HG03520 (cell line): ENCODE results near the gene JAGN1.
"Not testable (repeated sequence)": the region's sequence is repeated elsewhere in the genome, so short reads cannot be mapped to it uniquely, and the experiment has no call there.

Experiments
- ATAC-seq: cut with Tn5 transposase; IDR thresholded peaks from one replicate; pipeline ENCODE4 v1.9.1; 2021; ENCODE audit warnings: mild to moderate bottlenecking, moderate library complexity; ENCODE audit not compliant: unreplicated experiment

Gene JAGN1

GRCh38 chr3:9866639-9867038, 23.8 kb upstream of the JAGN1 start:
- ATAC-seq = no peak

- ATAC-seq = no peak
These were observed 23.3 kb upstream of the JAGN1 start for GRCh38 chr3:9867106-9867505.

DNA sequence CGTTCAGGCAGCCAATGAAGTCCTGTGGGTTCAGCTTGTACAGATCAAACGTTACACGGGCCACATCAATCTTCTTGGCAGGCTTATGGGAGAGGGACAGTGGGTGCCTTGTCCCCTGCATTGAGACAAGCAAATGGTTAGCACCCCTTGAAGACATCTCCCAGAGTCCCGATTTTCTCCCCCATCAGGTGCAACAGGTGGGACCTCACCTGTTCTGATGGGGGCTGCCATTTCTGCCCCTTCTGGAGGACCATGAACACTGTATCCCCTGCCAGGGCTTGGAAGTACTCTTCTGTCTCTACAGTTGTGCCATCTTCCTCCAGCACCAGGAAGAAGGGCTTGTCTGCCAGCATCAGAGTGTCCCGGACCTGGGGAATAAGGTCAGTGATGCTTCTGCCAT, 20.5 kb upstream of the JAGN1 start:
- ATAC-seq = no peak

- ATAC-seq = no peak
These were observed 19.4 kb upstream of the JAGN1 start for GRCh38 chr3:9870978-9871377.

GRCh38 chr3:9872067-9872466, 18.3 kb upstream of the JAGN1 start:
- not testable (repeated sequence) for ATAC-seq

DNA sequence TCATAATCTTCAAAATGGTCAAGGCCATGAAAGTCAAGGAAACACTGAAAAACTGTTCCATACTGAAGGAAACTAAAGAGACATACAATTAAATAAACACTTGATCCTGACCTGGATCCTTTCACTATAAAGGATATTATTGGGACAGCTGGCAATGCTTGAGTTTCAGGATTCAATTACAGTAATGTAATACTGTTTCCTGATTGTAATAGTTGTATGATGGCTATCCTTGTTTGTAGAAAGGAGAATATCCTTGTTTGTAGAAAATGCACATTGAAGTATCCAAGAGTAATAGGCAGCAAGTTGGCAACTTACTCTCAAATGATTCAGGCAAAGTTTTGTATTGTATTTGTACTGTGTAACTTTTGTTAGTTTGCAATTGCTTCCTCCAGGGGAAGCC, 15.0 kb upstream of the JAGN1 start:
- ATAC-seq = no peak

DNA sequence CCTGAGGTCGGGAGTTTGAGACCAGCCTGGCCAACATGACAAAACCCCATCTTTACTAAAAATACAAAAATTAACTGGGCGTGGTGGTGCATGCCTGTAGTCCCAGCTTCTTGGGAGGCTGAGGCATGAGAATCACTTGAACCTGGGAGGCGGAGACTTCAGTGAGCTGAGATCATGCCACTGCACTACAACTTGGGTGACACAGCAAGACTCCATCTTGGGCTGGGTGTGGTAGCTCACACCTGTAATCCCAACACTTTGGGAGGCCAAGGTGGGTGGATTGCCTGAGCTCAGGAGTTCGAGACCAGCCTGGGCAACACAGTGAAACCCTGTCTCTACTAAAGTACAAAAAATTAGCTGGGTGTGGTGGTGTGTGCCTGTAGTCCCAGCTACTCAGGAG, 14.2 kb upstream of the JAGN1 start:
- ATAC-seq = not testable (repeated sequence)

DNA sequence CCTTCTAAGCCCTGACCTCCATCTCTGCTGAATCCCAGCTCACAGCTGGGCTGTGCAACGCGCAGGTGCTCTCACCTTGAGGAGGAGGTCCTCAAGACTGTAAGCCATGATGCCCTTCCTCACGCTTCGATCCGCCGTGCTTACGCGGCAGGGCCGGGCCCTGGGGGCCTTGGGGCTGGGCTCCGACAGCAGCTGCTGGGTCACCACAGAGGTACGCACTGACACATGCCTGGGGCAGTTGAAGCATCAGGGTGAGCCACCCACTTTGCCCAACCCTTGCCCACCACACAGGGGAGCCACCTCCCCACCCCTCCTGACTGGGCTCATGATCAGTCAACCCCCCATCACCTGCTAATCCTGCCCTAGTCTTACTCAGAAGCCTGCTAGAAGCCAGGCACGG, 13.4 kb upstream of the JAGN1 start:
- no peak for ATAC-seq

GRCh38 chr3:9878700-9879099, 11.7 kb upstream of the JAGN1 start:
- no peak for ATAC-seq

GRCh38 chr3:9879830-9880549, 10.4 kb upstream of the JAGN1 start, which contains the start of gene CIDEC:
TSS of gene CIDEC (minus strand) at chr3:9880253. CDS start at chr3:9878486, 1,767 bp downstream.
- no peak for ATAC-seq

- ATAC-seq = no peak
These were observed 9.0 kb upstream of the JAGN1 start for GRCh38 chr3:9881441-9881840.

DNA sequence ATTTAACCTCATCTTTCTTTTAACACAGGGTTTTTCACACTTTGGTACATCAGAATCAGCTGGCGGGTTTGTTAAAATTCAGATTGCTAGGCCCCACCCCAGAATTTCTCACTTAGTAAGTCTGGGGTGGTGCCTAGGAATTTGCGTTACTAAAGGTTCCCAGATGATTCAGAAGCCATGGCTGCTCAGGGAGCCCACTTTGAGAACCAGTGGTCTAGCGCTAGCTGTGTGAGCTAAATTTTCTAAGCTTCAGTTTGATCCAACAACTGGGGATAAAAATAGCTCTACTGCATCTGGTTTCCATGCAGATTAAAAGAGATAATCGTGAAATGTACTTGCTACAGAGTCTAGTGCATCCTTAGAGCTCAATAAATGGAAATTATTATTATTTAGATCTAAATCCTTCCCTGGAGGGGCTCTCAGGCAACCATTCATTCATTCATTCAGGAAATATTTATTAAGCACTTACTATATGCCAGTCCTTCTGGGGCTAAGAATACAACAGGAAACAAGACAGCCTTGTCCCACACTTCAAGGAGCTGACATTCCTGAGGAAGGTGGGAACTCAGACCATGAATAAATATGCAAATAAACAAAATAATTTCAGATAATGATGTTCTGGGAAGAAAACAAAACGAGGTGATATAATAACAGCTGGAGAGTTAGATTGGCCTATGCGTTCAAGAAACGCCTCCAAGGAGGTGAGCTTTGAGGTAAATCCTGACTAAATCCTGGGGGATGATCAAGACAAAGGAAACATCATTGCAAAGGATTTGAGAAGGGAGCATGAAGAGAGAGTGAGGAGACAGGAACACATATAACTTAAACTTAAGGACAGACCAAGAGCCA, 6.5 kb upstream of the JAGN1 start:
- no peak for ATAC-seq

- ATAC-seq = no peak
These were observed 5.8 kb upstream of the JAGN1 start for GRCh38 chr3:9884555-9885165.

DNA sequence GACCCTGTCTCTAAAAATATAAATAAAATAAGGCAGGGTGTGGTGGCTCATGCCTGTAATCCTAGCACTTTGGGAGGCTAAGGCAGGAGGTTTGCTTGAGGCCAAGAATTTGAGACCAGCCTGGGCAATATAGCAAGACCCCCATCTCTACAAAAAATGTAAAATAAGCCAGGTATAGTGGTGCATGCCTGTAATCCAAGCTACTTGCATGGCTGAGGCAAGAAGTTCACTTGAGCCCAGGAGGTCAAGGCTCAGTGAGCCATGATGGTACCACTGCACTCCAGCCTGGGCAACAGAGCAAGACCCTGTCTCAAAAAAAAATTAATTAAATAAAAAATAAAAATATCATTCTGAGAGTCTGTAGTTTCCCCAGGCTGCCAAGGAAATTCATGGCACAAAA, 4.1 kb upstream of the JAGN1 start:
- ATAC-seq = no peak

- ATAC-seq = no peak
These were observed 2.9 kb upstream of the JAGN1 start for GRCh38 chr3:9887480-9887879.

DNA sequence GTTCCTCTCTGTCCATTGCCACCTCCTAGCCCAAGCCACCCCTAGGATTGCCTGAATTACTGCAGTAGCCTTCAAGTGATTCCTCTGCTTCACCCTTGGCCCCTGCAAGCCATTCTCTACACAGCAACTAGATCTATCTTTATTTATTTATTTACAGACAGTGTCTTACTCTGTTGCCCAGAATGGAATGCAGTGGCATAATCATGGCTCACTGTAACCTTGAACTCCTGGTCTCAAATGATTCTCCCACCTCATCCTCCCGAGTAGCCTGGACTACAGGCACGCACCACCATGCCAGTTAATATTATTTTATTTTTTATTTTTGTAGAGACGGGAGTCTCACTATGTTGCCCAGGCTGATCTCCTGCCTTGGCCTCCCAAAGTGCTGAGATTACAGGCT, 1.9 kb upstream of the JAGN1 start:
- ATAC-seq = no peak

GRCh38 chr3:9889405-9889804, 1.0 kb upstream of the JAGN1 start:
- ATAC-seq = no peak

DNA sequence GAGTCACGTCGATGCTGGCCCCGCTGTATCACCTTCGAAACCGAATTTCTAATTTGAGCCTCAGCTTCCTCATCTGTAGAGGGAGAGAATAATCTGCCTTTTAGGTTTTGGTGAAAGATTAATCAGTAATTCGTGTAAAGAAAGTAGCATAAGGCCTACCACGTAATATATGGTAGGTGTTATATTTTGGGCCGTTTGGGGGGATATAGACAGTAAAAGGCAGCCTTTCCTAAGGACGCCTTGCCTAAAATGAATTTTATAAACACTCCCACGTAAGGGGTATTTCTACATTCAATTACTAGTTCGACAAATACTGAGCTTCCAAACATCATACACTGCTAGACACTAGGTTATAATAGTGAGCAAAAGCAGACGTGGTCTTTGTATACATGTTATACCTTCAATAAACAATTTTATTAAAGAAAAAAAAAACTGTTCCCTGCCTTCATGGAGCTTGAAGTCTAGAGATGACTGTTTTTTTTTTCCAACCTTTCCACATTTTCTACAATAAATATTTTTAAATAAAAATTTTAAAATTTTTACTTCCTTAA, 737 bp downstream of the JAGN1 start:
- ATAC-seq = no peak

DNA sequence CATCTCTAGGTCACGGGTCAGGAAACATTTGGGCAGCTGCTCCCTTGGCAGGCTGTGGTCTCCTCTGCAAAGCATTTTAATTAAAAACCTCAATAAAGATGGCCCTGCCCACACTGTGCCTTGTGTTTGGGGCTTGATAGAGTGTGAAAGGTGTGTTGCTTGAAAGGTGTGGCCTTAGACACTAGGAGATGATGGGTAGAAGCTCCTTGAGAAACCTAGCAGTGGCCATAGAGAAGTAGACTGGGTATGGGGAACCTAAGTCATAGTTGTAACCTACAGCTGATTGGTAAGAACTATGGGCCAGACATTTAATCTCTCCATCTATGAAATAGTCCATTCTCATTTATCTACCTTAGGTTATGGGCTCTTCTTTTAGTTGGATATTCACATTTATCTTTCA, 3.3 kb downstream of the JAGN1 start:
- no peak for ATAC-seq

- ATAC-seq = not testable (repeated sequence)
These were observed 5.3 kb downstream of the JAGN1 start for GRCh38 chr3:9895715-9896114.

DNA sequence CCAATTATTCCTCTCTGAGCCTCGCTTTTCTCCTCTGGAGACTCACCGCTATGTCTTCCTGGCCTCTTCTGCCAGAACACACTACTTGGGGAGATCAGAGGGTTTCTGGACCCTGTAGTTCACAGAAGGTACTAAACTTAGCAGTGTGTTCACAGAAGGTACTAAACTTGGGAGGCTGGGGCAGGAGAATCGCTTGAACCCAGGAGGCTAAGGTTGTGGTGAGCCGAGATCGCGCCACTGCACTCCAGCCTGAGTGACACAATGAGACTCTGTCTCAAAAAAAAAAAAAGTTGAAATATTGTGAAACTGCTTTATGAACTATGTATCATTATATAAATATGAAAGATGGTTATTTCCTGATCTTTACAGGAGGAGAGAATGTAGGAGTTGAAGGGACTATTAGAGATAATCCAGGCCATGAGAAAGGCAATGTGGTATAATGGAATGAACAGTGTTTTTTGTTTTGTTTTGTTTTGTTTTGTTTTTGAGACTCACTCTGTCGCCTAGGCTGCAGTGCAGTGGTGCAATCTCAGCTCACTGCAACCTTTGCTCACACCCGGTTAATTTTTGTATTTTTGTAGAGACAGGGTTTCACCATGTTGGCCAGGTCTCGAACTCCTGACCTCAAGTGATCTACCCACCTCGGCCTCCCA, 6.5 kb downstream of the JAGN1 start:
- not testable (repeated sequence) for ATAC-seq
